Measurements from ENCODE around the gene STAT4.

STAT4 gene

GRCh38 chr2:191081411-191082155 lies 69.2 kb downstream of the STAT4 start:
- no peak overlapping the region for H3K4me3 ChIP-seq (ENCODE audit: low read depth, low read length)
- TF ChIP-seq MYC (IDR thresholded peaks at IDR 0.05; ENCODE audit: low read depth, low read length) = no peak
- no peak for TF ChIP-seq CTCF (IDR thresholded peaks at IDR 0.05; ENCODE audit: low read depth, low read length)
- no peak for TF ChIP-seq MAX (IDR thresholded peaks at IDR 0.05; ENCODE audit: low read depth, low read length)
- TF ChIP-seq POLR2A (IDR thresholded peaks at IDR 0.05; ENCODE audit: extremely low read depth, insufficient read length) = no peak
- no peak for DNase-seq (ENCODE audit: low read depth)

- H3K4me3 ChIP-seq (ENCODE audit: low read depth, low read length) = no peak overlapping the region
- TF ChIP-seq CTCF (IDR thresholded peaks at IDR 0.05; ENCODE audit: low read depth, low read length) (no peak), MAX (IDR thresholded peaks at IDR 0.05; ENCODE audit: low read depth, low read length) (no peak), POLR2A (IDR thresholded peaks at IDR 0.05; ENCODE audit: extremely low read depth, insufficient read length) (no peak), MYC (IDR thresholded peaks at IDR 0.05; ENCODE audit: low read depth, low read length) (no peak)
- DNase-seq (ENCODE audit: low read depth) = no peak
Measured at GRCh38 chr2:191078165-191078867, 72.5 kb downstream of the STAT4 start.

- no peak for TF ChIP-seq MAX (IDR thresholded peaks at IDR 0.05; ENCODE audit: low read depth, low read length)
- TF ChIP-seq CTCF (IDR thresholded peaks at IDR 0.05; ENCODE audit: low read depth, low read length) = no peak
- no peak for TF ChIP-seq MYC (IDR thresholded peaks at IDR 0.05; ENCODE audit: low read depth, low read length)
- no peak for TF ChIP-seq POLR2A (IDR thresholded peaks at IDR 0.05; ENCODE audit: extremely low read depth, insufficient read length)
- DNase-seq (ENCODE audit: low read depth) = no peak
- H3K4me3 ChIP-seq (ENCODE audit: low read depth, low read length) = no peak overlapping the region
Measured at GRCh38 chr2:191070276-191070675, 80.5 kb downstream of the STAT4 start.

GRCh38 chr2:191069606-191070005 lies 81.2 kb downstream of the STAT4 start:
- no peak overlapping the region for H3K4me3 ChIP-seq (ENCODE audit: low read depth, low read length)
- TF ChIP-seq MAX (IDR thresholded peaks at IDR 0.05; ENCODE audit: low read depth, low read length) = no peak
- no peak for TF ChIP-seq POLR2A (IDR thresholded peaks at IDR 0.05; ENCODE audit: extremely low read depth, insufficient read length)
- DNase-seq (ENCODE audit: low read depth) = no peak

- no peak for TF ChIP-seq CTCF (IDR thresholded peaks at IDR 0.05; ENCODE audit: low read depth, low read length)
- no peak for TF ChIP-seq MYC (IDR thresholded peaks at IDR 0.05; ENCODE audit: low read depth, low read length)
- TF ChIP-seq POLR2A (IDR thresholded peaks at IDR 0.05; ENCODE audit: extremely low read depth, insufficient read length) = no peak
- no peak for TF ChIP-seq MAX (IDR thresholded peaks at IDR 0.05; ENCODE audit: low read depth, low read length)
- DNase-seq (ENCODE audit: low read depth) = no peak
- no peak overlapping the region for H3K4me3 ChIP-seq (ENCODE audit: low read depth, low read length)
Measured at GRCh38 chr2:191066919-191067233, 83.9 kb downstream of the STAT4 start.

DNA sequence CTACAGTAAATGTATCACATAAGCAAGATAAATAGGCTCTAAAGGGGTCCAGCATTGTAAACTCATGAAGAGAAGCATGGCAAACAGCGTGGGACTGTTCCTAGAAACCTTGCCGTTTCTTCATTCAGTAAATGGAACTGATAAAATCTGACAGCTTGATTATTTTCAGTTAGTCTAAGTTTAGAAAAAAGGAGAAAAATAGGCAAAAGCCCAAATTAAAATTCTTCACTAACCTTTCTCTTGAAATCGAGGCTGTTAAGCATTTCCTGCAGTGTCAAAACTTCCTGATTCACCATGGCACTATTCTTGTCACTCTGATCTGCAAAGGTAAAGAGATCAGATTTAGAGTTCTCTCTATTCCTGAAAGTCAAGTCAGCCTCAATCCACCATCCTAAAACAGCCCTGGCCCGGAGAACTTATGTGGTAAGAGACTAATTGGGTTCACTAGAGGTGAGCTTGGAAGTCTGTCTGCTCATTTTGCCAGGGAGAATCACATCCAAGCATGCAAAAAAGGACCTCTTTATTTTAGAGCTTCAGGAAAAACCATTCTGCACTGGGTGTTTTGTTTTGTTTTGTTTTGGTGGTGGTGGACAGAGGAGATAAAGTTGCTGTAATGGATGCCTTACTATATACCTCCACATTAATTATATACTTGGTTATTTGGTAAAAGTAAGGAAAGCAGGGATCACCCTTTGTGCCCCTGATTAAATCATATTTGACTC lies 84.4 kb downstream of the STAT4 start:
- no peak for TF ChIP-seq CTCF (IDR thresholded peaks at IDR 0.05; ENCODE audit: low read depth, low read length)
- no peak for TF ChIP-seq MAX (IDR thresholded peaks at IDR 0.05; ENCODE audit: low read depth, low read length)
- no peak for TF ChIP-seq MYC (IDR thresholded peaks at IDR 0.05; ENCODE audit: low read depth, low read length)
- H3K4me3 ChIP-seq (ENCODE audit: low read depth, low read length) = no peak overlapping the region
- DNase-seq (ENCODE audit: low read depth) = peak; percentile 29

All from NB4 (cell line).